Ishikawa (cell line): ENCODE data around the gene TIMM50.

Experiments
- CEBPB ChIP-seq: IDR thresholded peaks from 2 replicates; pipeline ENCODE4 v1.6.1; 2012
- EGR1 ChIP-seq: IDR thresholded peaks from 2 replicates; pipeline ENCODE4 v1.6.1; 2012
- EP300 ChIP-seq: IDR thresholded peaks from 2 replicates; pipeline ENCODE4 v1.6.1; 2012; ENCODE audit warnings: borderline replicate concordance
- FOXM1 ChIP-seq: IDR thresholded peaks from 2 replicates; pipeline ENCODE4 v1.6.1; 2012; ENCODE audit warnings: low read depth, borderline replicate concordance
- RAD21 ChIP-seq: IDR thresholded peaks from 2 replicates; pipeline ENCODE4 v1.6.1; 2012; ENCODE audit warnings: low read depth
- TAF1 ChIP-seq: IDR thresholded peaks from 2 replicates; pipeline ENCODE4 v1.6.1; 2012; ENCODE audit warnings: low read depth, mild to moderate bottlenecking
- TEAD4 ChIP-seq: IDR thresholded peaks from 2 replicates; pipeline ENCODE4 v1.6.1; 2012
- YY1 ChIP-seq: IDR thresholded peaks from 2 replicates; pipeline ENCODE4 v1.6.1; 2012; ENCODE audit warnings: low read depth
- ZBTB7A ChIP-seq: IDR thresholded peaks from 2 replicates; pipeline ENCODE4 v1.6.1; 2012; ENCODE audit warnings: low read depth
- TF ChIP-seq, protein P1 (sequence below): IDR thresholded peaks from 2 replicates; pipeline ENCODE4 v1.6.1; 2012

DNA sequence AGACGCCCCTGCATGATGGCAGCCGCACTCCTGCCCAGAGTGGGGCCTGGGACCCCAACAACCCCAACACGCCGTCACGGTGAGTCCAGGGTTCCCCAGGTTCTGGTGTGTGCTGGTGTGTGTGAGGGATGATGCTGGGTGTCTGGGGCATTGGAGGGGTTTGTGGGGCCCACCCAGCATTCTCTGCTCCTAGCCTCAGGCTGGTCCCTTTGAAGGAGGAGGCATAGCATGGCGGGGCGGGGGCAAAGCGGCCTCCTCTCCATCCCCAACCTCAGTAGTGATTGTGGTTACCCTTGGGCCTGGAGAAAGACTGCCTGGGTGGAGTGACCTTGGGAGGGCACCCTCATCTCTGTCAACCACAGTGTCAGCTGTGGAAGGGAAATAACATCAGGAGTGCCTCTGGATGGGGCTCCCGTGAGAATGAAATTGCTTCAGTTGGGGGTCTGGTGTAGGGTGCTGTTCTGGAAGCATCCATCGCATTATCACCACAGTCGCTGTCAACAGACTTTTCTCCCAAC, 7.1 kb upstream of the TIMM50 start:
- TF ChIP-seq, protein P1, sequence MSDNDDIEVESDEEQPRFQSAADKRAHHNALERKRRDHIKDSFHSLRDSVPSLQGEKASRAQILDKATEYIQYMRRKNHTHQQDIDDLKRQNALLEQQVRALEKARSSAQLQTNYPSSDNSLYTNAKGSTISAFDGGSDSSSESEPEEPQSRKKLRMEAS: no peak
- TF ChIP-seq EP300 (no peak), RAD21 (no peak), YY1 (no peak), TEAD4 (no peak), EGR1 (no peak), FOXM1 (no peak), TAF1 (no peak), CEBPB (no peak), ZBTB7A (no peak)
